GM19239 (cell line): Measurements from ENCODE around the gene MLANA.

Experiments used
- DNase-seq: peaks from one replicate; pipeline ENCODE4 v3.0.0; 2011; ENCODE audit warnings: low spot score; ENCODE audit not compliant: insufficient read length
- FAIRE-seq: peaks from 2 replicates; lab custom pipeline; 2011; peaks lifted over from hg19 to GRCh38; lab: Jason Lieb, UNC

The MLANA gene

DNA sequence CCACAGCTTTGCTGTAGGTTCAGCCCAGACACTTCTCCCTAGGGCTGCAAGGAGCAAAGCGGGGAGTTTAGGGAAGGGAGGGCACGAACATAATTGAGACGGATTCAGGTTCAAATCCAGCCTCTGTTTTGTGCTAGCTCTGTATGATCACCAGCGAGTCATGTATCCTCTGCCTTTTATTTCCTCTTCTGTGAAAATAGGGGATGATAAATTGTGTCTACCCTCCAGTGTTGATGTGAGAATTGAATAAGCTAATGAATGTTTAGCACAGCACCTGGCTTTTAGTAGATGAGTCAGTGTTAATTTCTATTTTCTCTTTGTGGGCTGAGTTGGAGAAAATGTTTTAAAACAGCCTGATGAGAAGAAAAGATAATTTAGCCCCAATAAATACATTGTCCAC is 6.2 kb downstream of the MLANA start:
- no peak for FAIRE-seq

DNA sequence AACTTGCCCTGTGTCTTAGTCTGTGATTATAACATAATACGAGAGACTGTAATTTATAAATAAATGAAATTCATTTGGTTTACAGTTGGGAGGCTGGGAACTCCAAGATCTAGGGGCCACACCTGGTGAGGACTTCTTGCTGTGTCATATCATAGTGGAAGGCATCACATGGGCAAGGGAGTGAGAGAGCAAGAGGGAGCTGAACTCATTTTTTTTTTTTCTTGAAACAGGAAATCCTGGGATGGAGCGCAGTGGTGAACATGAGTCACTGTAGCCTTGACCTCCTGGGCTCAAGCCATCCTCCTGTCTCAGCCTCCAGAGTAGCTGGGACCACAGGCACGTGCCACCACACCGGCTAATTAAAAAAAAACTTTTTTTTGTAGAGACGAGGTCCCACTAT is 7.2 kb downstream of the MLANA start:
- FAIRE-seq: no peak

More for the DNA sequence above, 6.2 kb downstream of the MLANA start:
- DNase-seq: no peak

DNA sequence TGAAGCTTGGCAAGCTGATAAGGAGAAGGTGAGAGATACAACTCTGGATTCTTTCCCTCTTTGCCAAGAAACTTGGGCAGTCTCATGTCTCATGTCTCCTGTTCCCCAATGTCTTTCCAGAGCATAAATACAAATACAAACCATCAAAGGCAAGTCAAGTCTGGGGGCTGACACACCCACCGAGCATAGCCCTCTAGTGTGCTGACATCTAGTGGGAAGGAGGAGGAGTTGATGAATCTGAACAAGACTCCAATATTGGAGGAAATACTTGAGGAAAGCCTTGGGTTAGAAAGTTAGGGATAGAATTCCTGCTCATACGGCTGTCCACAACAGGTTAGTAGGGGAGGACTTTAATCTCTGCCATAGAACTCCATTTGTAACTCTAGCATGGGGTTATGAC is 8.6 kb downstream of the MLANA start:
- no peak for FAIRE-seq
- DNase-seq: no peak

More for the DNA sequence above, 7.2 kb downstream of the MLANA start:
- DNase-seq: no peak

DNA sequence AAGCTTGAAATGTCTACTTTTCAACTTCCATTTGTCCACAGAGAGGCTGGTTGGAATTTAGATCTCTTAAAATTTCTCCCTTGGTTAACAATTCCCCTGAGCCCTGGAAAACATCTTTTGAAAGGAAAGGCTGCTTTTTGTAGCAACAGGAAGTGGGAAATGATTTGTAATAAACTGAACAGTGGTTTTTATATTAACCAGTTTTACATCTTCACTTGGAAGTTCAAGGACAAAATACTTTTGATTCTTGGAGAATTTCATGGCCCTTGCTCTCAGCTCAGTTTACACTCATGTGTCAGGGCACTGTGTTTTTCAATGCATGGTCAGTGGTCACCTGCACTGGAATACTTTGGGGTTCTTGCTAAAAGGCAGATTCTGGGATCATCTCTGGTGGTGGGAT is 9.9 kb downstream of the MLANA start:
- DNase-seq: no peak
- no peak for FAIRE-seq

DNA sequence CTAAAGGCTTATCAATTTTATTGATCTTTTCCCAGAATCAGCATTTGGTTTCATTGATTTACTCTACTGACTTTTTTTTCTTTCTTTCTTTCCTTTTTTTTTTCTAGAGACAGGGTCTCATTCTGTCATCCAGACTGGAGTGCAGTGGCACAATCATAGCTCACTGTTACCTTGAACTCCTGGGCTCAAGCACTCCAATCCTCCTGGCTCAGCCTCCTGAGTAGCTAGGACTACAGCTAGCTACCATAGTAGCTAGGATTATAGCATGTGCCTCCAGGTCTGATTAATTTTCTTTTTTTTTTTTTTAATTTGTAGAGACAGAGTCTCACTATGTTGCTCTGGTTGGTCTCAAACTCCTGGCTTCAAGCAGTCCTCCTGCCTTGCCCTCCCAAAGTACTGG is 11.7 kb downstream of the MLANA start:
- DNase-seq: no peak
- no peak for FAIRE-seq

DNA sequence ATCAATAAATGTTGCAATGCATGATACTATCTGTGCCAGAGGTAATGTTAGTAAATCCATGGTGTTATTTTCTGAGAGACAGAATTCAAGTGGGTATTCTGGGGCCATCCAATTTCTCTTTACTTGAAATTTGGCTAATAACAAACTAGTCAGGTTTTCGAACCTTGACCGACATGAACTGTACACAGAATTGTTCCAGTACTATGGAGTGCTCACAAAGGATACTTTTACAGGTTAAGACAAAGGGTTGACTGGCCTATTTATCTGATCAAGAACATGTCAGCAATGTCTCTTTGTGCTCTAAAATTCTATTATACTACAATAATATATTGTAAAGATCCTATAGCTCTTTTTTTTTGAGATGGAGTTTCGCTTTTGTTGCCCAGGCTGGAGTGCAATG is 18.2 kb downstream of the MLANA start:
- FAIRE-seq: no peak
- DNase-seq: no peak

DNA sequence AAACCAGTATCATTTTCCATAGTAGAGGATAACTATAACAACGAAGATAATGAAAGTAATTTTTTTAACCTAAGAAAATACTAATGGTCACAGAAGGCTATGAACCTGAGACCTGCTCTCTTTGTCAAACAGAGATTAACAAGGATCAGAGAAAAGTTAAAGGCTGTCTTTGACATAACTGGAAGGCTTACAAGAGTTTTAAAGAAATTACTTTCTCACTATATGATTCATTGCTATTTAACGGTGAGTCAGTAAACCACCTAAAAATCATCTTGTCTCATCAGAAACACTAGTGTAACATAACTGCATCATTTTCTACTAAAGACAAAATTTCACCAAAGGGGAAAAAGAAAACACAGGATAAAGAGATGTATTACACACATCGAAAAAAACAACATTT is 19.3 kb downstream of the MLANA start:
- DNase-seq: no peak
- FAIRE-seq: no peak

DNA sequence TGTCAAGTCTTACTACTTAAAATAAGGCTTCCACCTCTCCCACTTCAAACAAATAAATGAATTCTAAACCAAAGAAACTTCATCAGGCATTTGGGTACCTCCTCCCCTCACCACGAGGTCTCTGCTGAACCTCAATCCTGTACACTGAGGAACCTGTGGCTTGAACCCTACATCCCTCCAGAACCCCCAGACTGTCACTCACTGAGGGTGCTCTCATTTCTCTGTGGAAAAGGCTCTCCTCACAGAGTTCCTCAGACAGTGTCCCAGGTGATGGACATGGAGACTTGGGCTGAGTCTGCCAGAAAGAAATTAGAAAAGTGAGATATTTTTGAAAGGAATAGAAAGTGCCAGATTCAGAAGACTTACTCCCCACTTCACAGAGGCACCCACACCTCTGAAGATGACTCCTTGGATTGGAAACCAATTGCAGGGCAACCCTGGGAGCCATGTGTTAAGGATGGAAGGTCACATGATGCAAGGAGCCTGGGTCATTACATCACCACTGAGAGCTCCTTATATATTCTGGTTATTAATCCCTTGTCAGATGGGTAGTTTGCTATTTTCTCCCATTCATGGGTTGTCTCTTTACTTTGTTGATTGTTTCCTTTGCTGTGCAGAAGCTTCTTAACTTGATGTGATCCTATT is 19.8 kb downstream of the MLANA start:
- FAIRE-seq (no peak), DNase-seq (no peak)

DNA sequence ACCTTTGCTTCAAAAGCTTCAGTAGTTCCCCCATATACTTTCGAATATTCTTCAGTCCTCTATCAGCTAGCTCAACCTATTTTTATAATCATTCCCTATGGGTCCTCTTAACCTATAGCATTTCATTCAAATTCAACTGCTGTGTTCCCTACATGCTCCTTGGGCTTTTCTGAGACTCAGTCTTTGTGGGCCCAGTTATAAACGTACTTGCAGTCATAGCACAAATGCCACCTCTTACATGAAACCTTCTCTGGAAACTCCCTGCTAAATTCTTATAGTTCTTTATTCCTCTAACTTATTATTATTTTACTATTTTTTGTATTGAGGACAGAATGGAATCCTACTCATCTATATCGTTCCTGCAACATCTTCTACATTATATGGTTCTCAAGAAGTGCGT is 24.7 kb downstream of the MLANA start:
- FAIRE-seq: no peak

DNA sequence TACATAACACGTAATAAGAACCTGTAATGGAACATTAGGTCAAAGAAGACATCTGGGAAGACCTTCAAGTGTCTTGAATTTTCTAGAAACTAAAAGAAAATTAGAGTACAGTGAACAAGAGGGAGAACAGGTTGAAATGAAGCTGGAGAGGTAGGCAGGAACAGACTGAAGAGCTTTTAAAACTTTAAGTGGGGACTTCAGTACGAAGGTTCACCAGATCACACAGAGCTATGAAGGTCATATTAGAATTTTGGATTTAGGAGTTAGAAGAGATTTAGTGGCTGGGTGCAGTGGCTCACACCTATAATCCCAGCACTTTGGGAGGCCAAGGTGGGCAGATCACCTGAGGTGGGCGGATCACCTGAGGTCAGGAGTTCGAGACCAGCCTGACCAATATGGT is 26.6 kb downstream of the MLANA start:
- DNase-seq (no peak), FAIRE-seq (no peak)

More for the DNA sequence above, 24.7 kb downstream of the MLANA start:
- no peak for DNase-seq

DNA sequence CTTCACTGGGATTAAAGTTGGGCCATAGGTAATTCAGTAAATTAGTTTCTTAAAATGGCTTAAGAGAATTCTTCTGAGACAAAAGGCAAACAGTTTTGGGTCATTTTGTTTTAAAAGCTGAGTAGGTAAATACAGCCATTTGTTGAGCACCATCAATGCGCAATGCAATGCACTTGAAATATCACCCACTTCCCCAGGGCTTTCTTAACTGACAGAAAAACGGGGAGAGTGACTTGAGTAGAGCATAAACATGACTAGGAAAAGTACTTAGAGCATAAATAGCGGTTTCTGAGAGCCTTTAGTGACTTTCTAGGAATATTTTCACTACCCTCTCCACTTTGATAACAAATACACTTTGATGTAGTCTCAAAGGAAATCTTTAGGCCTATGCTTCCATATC is 27.2 kb downstream of the MLANA start:
- no peak for FAIRE-seq
- no peak for DNase-seq

DNA sequence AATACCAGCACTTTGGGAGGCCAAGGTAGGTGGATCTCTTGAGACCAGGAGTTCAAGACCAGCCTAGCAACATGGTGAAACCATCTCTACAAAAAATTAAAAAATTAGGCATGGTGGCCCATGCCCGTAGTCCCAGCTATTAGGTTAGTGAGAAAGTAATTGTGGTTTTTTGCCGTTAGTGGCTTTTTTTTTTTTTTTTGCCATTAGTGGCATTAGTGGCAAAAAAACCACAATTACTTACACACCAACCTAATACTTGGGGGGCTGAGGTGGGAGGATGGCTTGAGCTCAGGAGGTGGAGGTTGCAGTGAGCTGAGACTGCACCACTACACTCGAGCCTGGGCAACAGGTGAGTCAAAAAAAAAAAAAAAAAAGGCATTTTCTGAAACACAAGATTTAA is 27.8 kb downstream of the MLANA start:
- no peak for FAIRE-seq
- DNase-seq: no peak

DNA sequence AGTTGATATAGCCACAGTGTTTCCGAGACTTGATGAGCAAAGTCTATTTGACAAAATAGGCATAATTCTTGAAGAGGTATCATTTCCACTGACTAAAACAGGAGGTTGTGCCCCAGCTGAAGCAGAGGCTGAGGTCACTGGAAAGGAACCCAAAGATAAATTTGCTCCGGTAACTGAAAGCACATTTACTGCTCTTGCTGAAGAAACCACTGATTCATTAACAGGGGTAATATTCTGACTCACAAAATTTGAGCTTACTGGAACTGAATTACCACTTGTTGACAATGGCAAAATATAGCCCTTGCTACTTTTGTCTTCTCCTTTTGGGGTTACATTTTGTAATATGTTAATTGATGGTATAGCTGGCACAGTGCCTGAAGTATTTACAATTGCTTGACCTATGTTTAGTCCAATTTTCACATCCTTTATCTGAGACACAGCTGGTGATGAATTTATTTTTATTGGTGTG is 30.2 kb downstream of the MLANA start:
- FAIRE-seq (no peak), DNase-seq (peak; percentile 28)

DNA sequence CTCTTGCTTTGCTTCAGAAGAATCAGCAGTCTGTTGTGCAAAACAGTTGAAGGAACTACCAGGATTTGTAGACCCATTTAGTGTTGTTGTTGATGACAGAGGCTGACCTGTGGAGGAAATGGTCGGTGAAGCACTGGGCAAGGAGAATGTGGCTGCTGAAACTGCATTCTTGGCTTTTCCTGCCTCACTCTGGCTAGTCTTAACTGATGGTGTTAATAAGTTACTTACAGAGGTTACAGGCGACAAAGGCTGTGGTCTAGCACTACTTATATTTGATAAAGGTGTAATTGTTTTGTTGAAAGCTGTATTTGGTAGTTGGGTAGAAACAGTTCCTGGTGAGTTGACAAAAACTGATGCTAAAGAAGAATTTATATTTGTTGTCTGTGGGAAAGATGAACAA is 31.5 kb downstream of the MLANA start:
- FAIRE-seq: peak; percentile 99
- peak; percentile 18 for DNase-seq

DNA sequence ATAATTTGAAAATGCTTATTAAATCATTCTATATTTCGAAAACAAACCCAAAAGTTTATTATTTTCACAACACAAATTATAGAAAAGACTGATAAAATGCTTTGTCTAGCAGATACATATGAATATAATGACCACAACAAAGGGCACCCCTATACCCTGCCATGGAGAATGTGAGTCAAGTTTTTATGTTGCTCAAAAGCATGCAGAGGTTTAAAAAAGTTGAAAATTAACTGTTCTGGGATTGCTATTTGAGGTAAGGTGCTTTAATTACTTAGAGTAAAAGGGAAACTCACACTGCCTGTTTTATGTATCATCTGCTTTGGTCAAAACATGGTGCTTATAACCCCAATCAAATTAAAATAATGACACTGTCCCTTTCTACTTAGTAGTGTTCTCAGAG is 41.0 kb downstream of the MLANA start:
- DNase-seq (no peak), FAIRE-seq (peak; percentile 77)

DNA sequence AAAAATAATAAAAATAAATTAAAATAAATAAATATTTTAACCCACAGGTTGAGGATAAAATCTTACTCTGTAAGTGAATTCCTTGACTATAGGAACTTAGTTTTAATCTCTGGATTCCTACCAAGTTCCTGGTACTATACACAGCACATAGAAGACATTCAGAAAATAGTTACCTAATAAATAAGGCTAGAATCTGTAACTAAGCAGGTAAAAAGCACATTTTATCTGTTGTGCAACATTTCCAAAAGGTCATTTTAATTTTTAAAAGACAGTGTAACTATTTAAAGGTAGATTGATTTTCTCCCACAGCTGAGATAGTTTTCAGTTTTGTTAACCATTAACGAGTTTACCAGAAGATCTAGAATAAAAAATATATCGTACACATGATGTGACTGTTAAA is 47.8 kb downstream of the MLANA start:
- DNase-seq: no peak
- no peak for FAIRE-seq

DNA sequence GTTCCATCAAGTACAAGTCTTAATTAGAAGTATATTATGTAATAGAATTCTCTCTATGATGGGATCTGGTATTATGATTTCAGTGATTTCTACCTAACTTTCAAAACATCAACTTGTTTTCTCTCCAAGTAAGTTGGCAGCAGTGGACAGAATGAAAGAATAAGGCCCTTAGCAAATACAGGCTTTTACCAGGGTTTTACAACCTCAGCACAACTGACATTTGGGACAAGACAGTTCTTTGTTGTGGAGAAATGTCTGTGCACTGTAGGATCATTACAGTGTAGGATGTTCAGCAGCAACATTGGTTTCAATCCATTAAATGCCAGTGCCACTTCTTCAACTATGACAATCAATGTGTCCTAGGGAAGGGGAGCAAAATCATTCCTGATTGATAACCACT is 48.8 kb downstream of the MLANA start:
- no peak for DNase-seq
- peak; percentile 4 for FAIRE-seq

DNA sequence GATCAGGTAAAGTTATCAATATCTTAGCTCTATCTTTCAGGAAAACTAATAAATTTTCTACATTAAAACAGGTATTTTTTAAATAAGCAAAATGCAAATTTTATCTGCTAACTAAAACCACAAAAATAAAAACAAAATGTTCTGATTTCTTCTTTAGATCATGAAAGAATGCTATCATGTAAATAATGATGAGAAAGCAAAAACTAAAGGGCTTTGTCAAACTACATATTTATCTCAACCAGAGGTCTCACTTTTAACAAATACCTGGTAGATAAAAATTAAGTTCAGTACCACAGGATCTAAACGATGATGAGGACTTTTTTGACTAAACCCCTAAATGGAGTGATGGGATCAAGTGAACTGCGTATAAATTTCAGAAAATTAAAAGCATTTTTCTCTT is 50.5 kb downstream of the MLANA start:
- peak; percentile 35 for FAIRE-seq
- no peak for DNase-seq

DNA sequence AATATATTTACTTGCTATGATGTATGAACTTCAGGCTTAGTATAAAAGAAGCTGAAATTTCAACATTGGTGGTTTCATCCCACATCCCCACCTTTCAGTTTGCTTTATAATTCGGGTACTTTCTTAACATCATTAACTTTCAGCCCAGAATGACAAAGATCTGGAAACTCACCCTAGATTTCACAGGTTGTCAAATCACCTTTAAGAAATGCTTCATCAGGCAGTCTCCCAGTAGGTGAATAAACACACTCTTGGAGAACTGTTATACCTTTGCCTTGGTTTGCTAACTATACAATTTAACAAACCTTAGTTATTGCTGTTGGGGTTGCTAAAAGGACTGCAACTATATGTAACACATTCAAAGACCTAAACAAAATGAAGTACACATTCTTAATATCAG is 54.4 kb downstream of the MLANA start:
- DNase-seq: no peak
- peak; percentile 91 for FAIRE-seq

DNA sequence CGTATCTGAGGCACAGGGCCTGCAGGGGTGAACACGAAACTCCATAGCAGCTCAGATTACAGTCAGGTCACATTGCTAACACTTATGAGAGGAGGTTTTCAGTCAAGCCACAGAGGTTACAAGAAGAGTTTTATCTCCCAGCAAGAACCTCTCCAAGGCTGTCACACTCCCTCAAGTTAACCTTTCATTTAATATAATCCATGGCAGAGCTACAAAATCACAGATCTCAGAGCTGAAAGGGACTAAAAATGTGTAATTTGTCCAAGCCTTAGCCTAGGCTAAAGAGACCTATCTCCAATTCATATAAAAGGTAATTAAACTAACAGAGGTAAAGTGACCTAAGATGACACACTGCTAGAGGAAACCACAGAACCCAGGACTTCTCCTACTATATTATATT is 57.2 kb downstream of the MLANA start:
- FAIRE-seq (peak; percentile 92), DNase-seq (no peak)

DNA sequence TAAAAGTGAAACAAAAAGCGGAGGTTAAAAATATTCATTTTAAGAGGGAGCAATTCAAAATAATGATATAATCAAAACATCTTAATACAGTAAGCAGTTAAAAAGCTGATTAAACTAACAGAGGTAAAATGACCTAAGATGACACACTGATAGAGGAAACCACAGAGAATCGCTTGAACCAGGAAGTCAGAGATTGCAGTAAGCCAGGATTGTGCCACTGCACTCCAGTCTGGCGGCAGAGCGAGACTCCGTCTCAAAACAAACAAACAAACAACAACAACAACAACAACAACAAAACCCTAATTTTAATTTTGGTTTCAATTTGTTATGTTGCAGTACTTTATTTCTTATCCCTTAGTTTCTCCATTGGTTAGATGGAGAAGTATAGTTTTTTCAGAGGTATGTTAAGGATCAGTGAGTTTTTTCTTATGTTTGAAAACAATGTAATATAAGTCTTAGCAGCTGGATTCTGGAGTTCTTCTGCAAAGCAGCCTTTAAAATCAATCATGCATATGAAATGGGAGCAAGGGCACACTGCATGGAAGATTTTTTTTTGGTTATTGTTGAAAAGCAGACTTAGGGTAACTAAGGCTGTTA is 58.5 kb downstream of the MLANA start:
- FAIRE-seq (peak; percentile 95), DNase-seq (no peak)

DNA sequence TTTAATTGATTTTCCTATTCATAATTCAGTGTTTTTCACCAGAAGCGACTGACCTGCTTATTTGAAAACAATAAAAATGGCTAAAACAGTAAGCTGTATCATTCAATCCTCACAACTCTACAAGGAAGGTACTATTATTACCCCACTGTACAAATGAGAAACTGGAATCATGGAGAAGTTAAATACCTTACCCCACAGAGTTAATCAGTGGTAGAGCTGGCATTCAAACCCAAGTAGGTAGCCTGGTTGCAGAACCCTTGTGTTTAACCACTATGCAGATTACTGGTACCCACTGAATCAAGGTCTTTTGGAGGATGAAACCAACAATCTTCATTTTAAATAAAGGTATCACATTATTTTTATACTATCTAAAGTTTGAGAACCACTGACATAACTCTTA is 59.6 kb downstream of the MLANA start:
- DNase-seq: no peak
- peak; percentile 49 for FAIRE-seq
